ENCODE measurements around the gene CKLF. TPM values are rescaled to one million over a fixed set of nuclear protein-coding genes. Genes with fewer than 3 reads are reported as not detected.
"Not testable (repeated sequence)": the region's sequence is repeated elsewhere in the genome, so short reads cannot be mapped to it uniquely, and the experiment has no call there.

The CKLF gene
- polyA plus RNA-seq, 2 donors: 14.9 to 29.7 TPM

DNA sequence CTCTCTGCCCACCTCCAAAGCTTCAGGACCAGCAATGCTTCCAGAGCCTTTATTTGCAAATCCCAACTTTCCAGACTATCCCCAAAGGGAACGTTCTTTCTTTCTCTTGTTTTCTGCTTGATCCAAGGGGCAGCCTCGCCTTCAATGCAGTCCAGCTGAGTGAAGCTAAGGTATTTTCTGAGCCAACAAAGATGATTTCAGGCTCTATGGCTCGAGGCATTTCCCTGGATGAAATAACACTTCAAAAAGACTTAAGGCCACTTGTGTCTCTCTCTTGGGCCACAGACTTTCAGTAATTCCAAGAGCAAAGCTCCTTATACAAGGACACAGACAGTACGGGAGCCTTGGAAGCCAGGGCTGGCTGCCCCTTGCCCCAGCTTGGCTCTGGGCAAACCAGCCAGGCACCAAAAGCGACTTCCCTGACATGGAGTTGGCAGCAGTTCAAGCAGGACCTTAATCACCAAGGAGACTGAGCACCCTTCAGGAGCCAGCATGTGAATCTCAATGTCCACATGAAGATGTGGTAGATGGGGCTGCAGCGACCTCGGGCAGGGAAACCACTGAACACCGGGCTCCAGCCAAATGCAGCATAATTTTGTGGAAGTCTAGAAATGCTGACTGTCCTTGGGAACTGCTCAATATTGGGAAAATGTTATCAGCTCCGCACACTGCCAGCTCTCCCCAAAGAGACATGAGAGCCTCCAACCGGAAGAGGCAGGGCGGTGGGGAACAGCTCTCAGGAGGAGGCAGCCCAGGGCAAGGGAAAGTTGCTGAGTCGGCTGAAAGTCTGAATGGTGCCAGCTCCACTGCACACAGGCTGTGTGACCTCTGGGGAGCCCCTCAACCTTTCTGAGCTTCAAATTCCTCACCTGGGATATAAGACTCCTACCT lies 41.4 kb upstream of the CKLF start:
- Histone ChIP-seq H3K9me3 (ENCODE audit: control insufficient read depth in 2 of 2, insufficient read depth in 1 of 2, low read depth in 1 of 2, low read length in 1 of 2) (no peaks in the 10 kb centered on the region), H3K36me3 (ENCODE audit: control insufficient read depth in 2 of 2, insufficient read depth in 2 of 2, low read length in 1 of 2) (no peaks in the 10 kb centered on the region), H3K4me1 (ENCODE audit: control insufficient read depth in 2 of 2, insufficient read depth in 2 of 2, low read length in 1 of 2) (peaks cover 4 to 31% of the 10 kb centered on the region in 2 donors), H3K4me3 (ENCODE audit: low read depth in 1 of 2, low read length in 2 of 2) (no peak overlapping the region), H3K27me3 (ENCODE audit: control insufficient read depth in 1 of 2, insufficient read depth in 2 of 2, low read length in 2 of 2) (no peaks in the 10 kb centered on the region), H3K27ac (ENCODE audit: low read depth in 2 of 2, low read length in 1 of 2) (peak overlapping the region; percentile 79 to 87)
- WGBS, 2 donors: 49 to 50% methylated on average over 12 of the region's 12 CpGs

DNA sequence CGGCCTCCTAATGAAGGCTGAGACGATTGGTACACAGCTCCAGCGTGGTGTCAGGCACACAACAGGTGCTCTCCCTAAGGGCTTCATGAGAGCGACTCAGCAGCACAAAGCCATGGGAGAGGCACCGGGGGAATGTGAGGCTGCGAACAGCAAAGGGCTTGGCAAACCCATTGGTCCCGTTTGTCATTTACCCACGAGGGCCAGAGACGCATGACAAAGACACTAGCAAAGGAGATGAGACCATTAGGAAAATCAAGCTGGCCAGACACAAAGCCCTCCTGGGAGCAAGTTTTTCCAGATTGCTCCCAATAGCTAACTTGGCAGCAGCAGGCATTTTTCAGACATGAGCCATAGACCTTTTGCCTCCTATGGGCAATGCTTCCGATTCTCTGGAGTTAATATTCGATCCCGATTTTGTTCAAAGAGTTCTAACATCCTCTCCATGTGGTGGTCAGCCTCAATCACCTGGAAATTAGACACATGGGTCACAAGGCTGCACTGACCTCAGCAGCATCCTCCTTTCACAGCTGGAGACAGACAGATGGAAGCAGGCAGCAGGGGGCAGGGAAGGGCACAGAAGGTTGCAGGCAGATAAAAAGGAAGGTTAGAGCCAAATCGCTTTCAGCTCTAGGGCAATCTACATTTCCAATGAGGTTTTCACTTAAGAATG lies 40.6 kb upstream of the CKLF start:
- H3K4me1 ChIP-seq (ENCODE audit: control insufficient read depth in 2 of 2, insufficient read depth in 2 of 2, low read length in 1 of 2): peaks cover 4 to 37% of the 10 kb centered on the region in 2 donors
- H3K27me3 ChIP-seq (ENCODE audit: control insufficient read depth in 1 of 2, insufficient read depth in 2 of 2, low read length in 2 of 2): no peaks in the 10 kb centered on the region
- H3K9me3 ChIP-seq (ENCODE audit: control insufficient read depth in 2 of 2, insufficient read depth in 1 of 2, low read depth in 1 of 2, low read length in 1 of 2): no peaks in the 10 kb centered on the region
- peak overlapping the region; percentile 79 to 87 for H3K27ac ChIP-seq (ENCODE audit: low read depth in 2 of 2, low read length in 1 of 2)
- no peak overlapping the region for H3K4me3 ChIP-seq (ENCODE audit: low read depth in 1 of 2, low read length in 2 of 2)
- no peaks in the 10 kb centered on the region for H3K36me3 ChIP-seq (ENCODE audit: control insufficient read depth in 2 of 2, insufficient read depth in 2 of 2, low read length in 1 of 2)
- 29 to 50% methylated on average over 13 of the region's 13 CpGs for WGBS, 2 donors

DNA sequence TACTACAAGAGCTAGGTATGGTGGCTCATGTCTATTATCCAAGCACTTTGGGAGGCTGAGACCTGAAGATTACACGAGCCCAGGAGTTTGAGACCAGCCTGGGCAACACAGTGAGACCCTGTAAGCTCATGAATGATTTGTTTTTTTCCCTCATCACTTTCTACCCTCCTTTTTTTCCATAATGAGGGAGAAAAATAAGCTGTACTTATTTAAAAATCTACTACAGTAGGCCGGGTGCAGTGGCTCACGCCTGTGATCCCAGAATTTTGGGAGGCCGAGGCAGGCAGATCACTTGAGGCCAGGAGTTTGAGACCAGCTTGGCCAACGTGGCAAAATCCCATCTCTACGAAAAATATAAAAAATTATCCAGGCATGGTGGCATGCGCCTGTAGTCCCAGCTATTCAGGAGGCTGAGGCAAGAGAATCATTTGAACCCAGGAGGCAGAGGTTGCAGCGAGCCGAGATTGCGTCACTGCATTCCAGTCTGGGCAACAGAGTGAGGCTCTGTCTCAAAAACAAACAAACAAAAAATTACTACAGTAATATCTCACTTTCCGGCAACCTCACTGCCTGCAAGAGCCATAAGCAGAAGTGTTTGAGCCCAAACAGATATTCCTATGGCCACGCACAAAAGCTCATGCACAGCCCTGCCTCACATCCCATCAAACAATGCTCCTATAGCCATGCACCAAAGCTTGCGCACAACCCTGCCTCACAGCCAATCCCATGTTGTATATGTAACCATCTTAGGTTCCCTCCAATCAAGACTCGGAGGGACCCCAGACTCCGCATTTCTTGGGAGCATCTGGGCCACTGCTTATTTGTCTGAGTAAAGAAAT lies 39.9 kb upstream of the CKLF start:
- no peaks in the 10 kb centered on the region for H3K36me3 ChIP-seq (ENCODE audit: control insufficient read depth in 2 of 2, insufficient read depth in 2 of 2, low read length in 1 of 2)
- H3K27me3 ChIP-seq (ENCODE audit: control insufficient read depth in 1 of 2, insufficient read depth in 2 of 2, low read length in 2 of 2): no peaks in the 10 kb centered on the region
- H3K27ac ChIP-seq (ENCODE audit: low read depth in 2 of 2, low read length in 1 of 2): peak overlapping the region; percentile 79 to 87
- no peaks in the 10 kb centered on the region for H3K9me3 ChIP-seq (ENCODE audit: control insufficient read depth in 2 of 2, insufficient read depth in 1 of 2, low read depth in 1 of 2, low read length in 1 of 2)
- WGBS, 2 donors: 77 to 82% methylated on average over 15 of the region's 15 CpGs
- H3K4me3 ChIP-seq (ENCODE audit: low read depth in 1 of 2, low read length in 2 of 2): no peak overlapping the region
- H3K4me1 ChIP-seq (ENCODE audit: control insufficient read depth in 2 of 2, insufficient read depth in 2 of 2, low read length in 1 of 2): peaks cover 7 to 42% of the 10 kb centered on the region in 2 donors

DNA sequence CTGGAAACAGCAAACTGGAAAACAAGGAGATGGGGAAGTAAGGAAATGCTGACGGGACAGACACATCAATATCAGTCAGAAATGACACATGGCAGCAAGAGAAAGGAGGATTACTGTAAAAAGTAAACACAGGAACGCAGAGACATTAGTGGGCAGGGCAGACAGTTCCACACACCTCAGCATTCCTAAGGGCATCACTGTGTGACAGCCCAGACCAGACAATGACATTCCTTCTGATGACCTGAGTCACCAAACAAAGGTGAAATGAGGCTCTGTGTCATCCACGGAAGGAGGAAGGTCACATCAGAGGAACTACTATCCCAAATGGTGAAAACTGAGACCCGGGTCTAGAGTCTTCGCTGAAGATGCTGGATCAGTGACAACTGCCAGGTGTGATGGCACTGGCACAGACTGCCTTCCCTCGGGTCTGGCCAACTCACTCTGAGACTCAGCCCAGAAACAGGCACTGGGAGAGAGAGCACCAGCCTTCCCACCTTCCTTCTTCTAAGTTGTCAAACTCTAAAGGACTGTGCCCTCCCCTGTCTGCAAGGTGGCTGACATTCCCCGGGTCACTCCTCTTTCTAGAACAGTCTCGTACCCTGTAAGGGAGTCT lies 39.2 kb upstream of the CKLF start:
- no peaks in the 10 kb centered on the region for H3K9me3 ChIP-seq (ENCODE audit: control insufficient read depth in 2 of 2, insufficient read depth in 1 of 2, low read depth in 1 of 2, low read length in 1 of 2)
- H3K4me3 ChIP-seq (ENCODE audit: low read depth in 1 of 2, low read length in 2 of 2): no peak overlapping the region
- peak overlapping the region; percentile 79 to 82 for H3K27ac ChIP-seq (ENCODE audit: low read depth in 2 of 2, low read length in 1 of 2)
- H3K4me1 ChIP-seq (ENCODE audit: control insufficient read depth in 2 of 2, insufficient read depth in 2 of 2, low read length in 1 of 2): peaks cover 10 to 47% of the 10 kb centered on the region in 2 donors
- 62 to 68% methylated on average over 8 of the region's 8 CpGs for WGBS, 2 donors
- no peaks in the 10 kb centered on the region for H3K27me3 ChIP-seq (ENCODE audit: control insufficient read depth in 1 of 2, insufficient read depth in 2 of 2, low read length in 2 of 2)
- H3K36me3 ChIP-seq (ENCODE audit: control insufficient read depth in 2 of 2, insufficient read depth in 2 of 2, low read length in 1 of 2): no peaks in the 10 kb centered on the region

DNA sequence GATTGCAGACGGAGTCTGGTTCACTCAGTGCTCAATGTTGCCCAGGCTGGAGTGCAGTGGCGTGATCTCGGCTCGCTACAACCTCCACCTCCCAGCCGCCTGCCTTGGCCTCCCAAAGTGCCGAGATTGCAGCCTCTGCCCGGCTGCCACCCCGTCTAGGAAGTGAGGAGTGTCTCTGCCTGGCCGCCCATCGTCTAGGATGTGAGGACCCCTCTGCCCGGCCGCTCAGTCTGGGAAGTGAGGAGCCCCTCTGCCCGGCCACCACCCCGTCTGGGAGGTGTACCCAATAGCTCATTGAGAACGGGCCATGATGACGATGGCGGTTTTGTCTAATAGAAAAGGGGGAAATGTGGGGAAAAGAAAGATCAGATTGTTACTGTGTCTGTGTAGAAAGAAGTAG lies 38.0 kb upstream of the CKLF start:
- not testable (repeated sequence) for H3K4me3 ChIP-seq (ENCODE audit: low read depth in 1 of 2, low read length in 2 of 2); H3K9me3 ChIP-seq (ENCODE audit: control insufficient read depth in 2 of 2, insufficient read depth in 1 of 2, low read depth in 1 of 2, low read length in 1 of 2); H3K27ac ChIP-seq (ENCODE audit: low read depth in 2 of 2, low read length in 1 of 2); H3K36me3 ChIP-seq (ENCODE audit: control insufficient read depth in 2 of 2, insufficient read depth in 2 of 2, low read length in 1 of 2); H3K27me3 ChIP-seq (ENCODE audit: control insufficient read depth in 1 of 2, insufficient read depth in 2 of 2, low read length in 2 of 2)
- peaks cover 10 to 41% of the 10 kb centered on the region in 2 donors for H3K4me1 ChIP-seq (ENCODE audit: control insufficient read depth in 2 of 2, insufficient read depth in 2 of 2, low read length in 1 of 2)
- WGBS, 2 donors: 96 to 99% methylated on average over 10 to 12 of the region's 17 CpGs

DNA sequence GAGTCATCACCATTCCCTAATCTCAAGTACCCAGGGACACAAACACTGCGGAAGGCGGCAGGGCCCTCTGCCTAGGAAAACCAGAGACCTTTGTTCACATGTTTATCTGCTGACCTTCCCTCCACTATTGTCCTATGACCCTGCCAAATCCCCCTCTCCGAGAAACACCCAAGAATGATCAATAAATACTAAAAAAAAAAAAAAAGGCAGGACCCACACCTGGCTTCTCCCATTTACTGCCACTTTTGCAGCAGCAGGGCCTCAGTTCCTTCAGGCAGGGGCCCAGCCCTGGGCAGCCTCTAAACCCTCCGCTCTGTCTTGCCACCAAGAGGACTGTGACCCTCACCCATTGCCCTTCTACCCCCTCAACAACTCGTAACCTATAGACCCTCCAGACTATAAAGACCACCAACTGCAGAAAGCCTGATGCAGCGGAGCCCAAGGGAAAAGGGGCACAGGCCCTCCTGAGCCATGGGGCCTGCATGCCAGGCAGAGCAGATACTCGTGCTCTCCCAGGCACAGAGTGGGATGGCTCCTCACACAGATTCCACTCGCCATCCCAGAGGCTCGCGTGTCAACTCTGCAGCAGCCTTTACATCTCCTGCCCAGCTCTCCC lies 37.3 kb upstream of the CKLF start:
- H3K4me3 ChIP-seq (ENCODE audit: low read depth in 1 of 2, low read length in 2 of 2); H3K36me3 ChIP-seq (ENCODE audit: control insufficient read depth in 2 of 2, insufficient read depth in 2 of 2, low read length in 1 of 2); H3K9me3 ChIP-seq (ENCODE audit: control insufficient read depth in 2 of 2, insufficient read depth in 1 of 2, low read depth in 1 of 2, low read length in 1 of 2); H3K27me3 ChIP-seq (ENCODE audit: control insufficient read depth in 1 of 2, insufficient read depth in 2 of 2, low read length in 2 of 2): not testable (repeated sequence)
- whole genome bisulfite sequencing, 2 donors: 90 to 95% methylated on average over 9 to 10 of the region's 10 CpGs
- Histone ChIP-seq H3K4me1 (ENCODE audit: control insufficient read depth in 2 of 2, insufficient read depth in 2 of 2, low read length in 1 of 2) (peaks cover 10 to 43% of the 10 kb centered on the region in 2 donors), H3K27ac (ENCODE audit: low read depth in 2 of 2, low read length in 1 of 2) (peak overlapping the region in 1 of 2 donors; percentile 99)

DNA sequence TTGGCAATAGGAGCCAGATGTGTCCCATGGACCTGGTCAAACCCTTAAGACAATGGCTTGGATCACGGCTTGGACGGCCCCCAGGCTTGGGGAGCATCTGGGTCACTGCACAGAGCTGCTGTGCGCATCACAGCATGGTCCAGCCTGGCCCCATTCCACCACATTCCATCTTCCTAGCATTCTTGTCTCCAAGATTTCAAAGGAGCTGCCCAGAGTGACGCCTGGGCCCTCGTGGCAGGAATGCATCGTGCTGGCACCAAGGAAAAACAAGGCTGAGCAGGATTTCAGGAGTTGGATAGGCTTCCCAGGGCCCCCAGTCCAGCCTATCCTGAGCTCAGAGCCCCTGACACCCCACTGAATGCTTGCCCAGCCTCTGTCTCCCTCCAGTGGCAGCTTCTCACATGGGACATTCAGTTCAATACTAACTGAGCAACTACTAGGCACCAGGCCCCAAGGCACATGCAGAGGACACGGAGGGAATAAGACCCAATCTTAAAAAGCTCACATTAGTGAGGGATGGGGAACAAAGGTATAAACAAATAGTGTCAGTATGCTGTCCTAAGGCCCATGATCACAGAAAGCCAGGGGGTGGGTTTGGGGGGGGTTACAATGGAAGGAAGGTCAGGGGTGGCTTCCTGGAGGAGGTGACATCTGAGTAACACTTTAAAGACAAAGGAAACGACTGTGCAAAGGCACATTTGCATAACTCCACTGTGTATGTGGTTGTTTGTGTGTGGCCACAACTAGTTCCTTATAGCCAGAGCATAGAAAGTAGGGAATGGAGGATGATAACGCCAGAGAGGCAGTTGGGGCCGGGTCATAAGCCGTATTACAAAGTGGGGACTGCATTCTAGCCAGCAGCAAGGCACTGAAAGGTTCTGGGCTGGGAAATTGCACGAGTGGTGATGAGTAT lies 36.5 kb upstream of the CKLF start:
- Histone ChIP-seq H3K9me3 (ENCODE audit: control insufficient read depth in 2 of 2, insufficient read depth in 1 of 2, low read depth in 1 of 2, low read length in 1 of 2) (no peaks in the 10 kb centered on the region), H3K27ac (ENCODE audit: low read depth in 2 of 2, low read length in 1 of 2) (peak overlapping the region; percentile 97 to 99), H3K4me3 (ENCODE audit: low read depth in 1 of 2, low read length in 2 of 2) (no peak overlapping the region), H3K27me3 (ENCODE audit: control insufficient read depth in 1 of 2, insufficient read depth in 2 of 2, low read length in 2 of 2) (no peaks in the 10 kb centered on the region), H3K4me1 (ENCODE audit: control insufficient read depth in 2 of 2, insufficient read depth in 2 of 2, low read length in 1 of 2) (peaks cover 10 to 42% of the 10 kb centered on the region in 2 donors), H3K36me3 (ENCODE audit: control insufficient read depth in 2 of 2, insufficient read depth in 2 of 2, low read length in 1 of 2) (no peaks in the 10 kb centered on the region)
- WGBS, 2 donors: 62 to 64% methylated on average over 12 of the region's 12 CpGs

DNA sequence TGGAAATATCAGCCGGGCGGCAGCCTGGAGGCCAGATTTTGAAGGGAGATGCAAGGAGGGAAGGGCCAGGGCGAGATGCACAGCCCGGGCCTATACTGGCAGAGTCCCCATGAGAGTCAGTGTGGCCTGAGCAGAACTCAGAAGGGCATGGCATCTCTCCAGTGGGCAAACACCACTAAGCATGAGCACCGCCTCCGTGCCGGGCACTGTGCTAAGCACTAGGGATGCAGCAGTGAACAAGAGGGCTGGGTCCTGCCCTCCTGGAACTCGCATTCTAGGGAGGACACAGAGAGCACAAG lies 35.9 kb upstream of the CKLF start:
- Histone ChIP-seq H3K27ac (ENCODE audit: low read depth in 2 of 2, low read length in 1 of 2) (peak overlapping the region; percentile 97 to 99), H3K36me3 (ENCODE audit: control insufficient read depth in 2 of 2, insufficient read depth in 2 of 2, low read length in 1 of 2) (no peaks in the 10 kb centered on the region), H3K4me3 (ENCODE audit: low read depth in 1 of 2, low read length in 2 of 2) (no peak overlapping the region), H3K27me3 (ENCODE audit: control insufficient read depth in 1 of 2, insufficient read depth in 2 of 2, low read length in 2 of 2) (no peaks in the 10 kb centered on the region), H3K4me1 (ENCODE audit: control insufficient read depth in 2 of 2, insufficient read depth in 2 of 2, low read length in 1 of 2) (peaks cover 8 to 42% of the 10 kb centered on the region in 2 donors), H3K9me3 (ENCODE audit: control insufficient read depth in 2 of 2, insufficient read depth in 1 of 2, low read depth in 1 of 2, low read length in 1 of 2) (no peaks in the 10 kb centered on the region)
- WGBS, 2 donors: 18 to 22% methylated on average over 8 of the region's 8 CpGs

Data from esophagus (tissue), 2 donors.